ENCODE measurements around the gene PCYT1B.
A peak's percentile ranks its signal among the peaks of the same experiment; 100 is the strongest.
"Not testable (repeated sequence)": the region's sequence is repeated elsewhere in the genome, so short reads cannot be mapped to it uniquely, and the experiment has no call there.

Gene PCYT1B

DNA sequence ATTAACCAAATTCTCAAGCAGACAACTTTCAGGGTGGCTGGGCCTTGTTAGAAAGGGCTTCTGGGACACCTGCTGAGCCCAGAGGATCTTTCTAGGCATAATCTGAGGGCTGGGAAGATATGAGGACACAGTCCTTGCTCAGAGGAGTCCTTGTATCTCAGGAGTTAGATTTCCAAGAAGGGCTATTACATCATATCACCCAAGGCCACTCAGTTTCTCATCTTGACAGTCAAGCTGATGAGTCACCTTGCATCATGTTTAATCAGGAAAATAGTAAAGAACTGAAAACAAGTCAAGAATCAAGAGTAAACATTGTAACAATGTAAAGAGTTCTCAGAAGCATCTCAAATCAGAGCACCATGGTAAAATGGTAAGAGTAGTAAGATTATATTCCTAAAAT lies 4.0 kb downstream of the PCYT1B start:
- no peak for DNase-seq

DNA sequence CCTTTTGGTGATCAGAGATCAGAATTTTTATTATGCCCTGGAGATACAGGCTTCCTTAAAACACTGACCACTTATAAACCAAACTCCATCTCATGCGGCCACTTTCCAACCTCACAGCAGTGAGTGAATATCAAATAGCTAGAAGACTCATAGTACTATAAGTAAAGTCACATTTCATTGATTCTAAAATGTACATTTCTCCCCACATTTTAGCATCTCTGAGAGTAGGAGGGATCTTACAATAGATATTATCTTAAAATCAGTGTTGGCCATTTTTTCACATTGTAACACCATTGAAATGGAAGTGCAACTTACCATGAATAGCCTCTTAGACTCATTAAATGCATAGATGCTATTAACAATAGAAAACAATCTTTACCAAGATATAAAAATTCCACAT lies 17.4 kb downstream of the PCYT1B start:
- DNase-seq, result no peak

DNA sequence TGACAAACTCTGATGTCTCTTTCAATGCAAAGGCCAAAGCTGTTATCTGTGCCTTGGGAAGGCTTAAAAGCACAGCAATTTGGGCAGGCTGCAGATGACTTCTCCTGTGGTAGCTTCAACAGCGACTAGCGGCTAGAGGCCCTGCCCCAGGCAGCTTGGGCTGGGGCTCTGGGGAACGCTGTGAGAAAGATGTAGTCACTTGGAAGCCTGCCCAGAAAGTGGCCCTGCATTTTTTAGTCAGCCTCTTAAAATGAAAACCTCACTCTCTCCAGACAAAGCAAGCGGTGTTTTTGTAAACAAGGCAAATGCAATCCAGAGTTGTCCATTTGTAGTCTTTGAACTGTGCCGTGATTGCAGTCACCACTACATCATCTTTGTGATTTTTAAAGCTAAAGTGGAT lies 27.5 kb downstream of the PCYT1B start:
- peak; percentile 53 for DNase-seq

DNA sequence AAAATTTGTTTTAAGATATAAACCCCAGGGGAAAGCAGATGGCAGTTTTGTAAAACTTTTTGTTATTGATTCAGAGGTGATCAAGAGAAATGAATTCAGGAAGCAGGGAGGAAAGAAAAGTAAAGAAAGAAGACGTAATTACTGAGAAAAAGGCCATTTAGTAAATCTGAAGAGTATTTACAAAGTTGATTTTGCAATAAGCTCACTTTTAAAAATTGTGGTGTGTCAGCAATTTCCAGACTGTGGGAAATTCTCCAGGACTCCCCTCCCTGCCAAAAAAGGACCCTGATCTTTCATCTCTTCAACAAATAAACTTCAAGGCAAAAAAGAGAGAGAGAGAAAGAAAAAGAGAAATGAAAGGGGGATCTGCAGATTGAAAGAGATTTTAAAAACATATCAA lies 36.6 kb downstream of the PCYT1B start:
- DNase-seq, result no peak

DNA sequence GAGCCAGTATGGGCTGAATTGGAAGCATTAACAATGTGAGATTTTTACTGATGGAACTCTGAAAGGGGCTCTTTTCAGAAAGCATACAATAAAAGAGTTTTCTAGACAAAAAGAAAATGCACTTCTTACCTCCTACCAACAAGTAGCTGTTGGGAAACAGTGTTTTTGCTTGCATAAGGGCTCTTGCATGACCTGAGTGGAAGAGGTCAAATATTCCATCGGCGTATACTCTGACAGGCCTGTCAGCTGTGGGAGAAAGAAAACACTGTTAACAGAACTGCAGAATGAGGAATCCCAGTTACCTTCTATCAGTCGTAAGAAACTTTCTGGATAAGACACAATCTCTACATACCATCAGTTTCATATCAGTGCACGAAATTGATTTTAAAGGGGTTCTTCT lies 39.5 kb downstream of the PCYT1B start:
- DNase-seq, result no peak

DNA sequence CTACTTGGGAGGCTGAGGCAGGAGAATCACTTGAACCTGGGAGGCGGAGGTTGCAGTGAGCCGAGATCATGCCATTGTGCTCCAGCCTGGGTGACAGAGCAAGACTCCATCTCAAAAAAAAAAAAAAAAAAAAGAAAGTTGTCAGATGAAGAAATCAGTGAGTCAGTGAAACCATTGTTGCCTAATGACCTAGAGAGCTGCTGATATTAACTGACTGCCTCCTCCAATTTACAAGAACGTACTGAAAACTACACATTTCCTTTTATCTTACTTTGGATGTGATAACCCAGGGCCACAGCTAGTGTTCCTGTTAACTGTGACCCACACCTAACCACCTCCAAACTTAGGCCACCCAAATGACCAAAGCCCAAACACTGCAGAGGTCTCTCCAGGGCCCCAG lies 41.2 kb downstream of the PCYT1B start:
- DNase-seq, result not testable (repeated sequence)

DNA sequence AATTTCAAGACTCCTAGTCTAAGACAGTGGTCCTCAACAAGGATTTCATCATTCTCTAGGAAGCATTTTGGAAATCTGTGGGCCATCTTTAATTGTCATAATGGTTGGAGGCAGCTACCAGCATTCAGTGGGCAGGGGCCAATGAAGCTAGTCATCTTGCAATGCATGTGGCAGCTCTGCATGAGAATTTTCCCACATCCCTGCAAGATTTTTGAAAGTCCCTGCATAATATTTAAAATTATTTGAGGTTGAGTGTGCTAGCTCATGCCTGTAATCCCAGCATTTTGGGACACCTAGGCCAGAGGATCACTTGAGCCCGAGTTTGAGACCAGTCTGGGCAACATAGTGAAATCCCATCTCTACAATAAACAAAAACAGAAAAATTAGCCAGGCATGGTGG lies 44.0 kb downstream of the PCYT1B start:
- DNase-seq, result no peak

DNA sequence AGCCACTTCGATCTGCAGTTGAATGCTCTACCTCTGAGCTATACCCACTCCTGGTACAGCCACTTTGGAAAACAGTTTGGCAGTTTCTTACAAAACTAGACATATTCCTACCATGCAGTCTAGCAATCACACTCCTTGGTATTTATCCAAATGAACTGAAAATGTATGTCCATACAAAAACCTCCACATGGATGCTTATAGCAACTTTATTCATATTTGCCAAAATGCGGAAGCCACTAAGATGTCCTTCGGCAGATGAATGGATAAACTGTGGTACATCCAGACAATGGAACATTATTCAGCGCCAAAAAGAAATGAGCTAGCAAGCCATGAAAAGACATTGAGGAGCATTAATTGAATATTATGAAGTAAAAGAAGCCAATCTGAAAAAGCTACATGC lies 45.3 kb downstream of the PCYT1B start:
- no peak for DNase-seq

DNA sequence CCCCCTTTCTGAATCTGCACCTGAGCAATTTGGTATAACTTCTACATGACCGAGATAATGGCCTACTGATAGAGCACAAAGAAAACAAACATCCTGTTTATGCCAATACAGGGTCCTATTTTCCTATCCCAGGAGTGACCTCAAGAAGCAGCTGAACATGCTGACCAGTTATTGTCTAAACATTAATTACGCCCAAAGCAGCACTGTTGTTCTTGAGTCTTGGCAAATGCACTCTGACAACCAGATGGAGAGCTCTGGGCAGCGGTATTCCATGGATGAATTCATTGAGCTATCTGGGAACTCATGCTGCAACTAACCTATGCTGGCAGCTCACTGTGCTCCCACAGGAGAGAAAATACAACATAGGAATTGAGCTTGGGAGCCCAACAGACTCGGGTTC lies 52.6 kb downstream of the PCYT1B start:
- peak; percentile 17 for DNase-seq

DNA sequence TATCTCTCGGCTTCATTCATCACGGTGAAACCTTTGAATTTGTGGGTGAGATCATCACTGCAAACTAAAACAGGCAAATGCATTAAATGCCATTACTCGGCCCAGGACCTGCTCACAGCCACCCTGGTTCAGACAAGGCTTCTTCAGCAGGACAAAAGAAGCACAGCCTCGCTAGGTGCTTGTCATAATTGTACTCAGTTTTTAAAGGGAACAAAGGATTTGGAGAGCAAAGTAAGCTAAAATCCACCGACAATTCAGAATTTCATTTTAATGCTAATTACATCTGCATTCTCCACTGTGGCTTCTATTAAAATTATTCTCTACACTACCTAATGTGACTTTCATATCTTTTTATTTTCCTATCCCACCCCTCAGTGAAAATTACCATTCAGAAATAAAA lies 57.0 kb downstream of the PCYT1B start:
- DNase-seq, result no peak

DNA sequence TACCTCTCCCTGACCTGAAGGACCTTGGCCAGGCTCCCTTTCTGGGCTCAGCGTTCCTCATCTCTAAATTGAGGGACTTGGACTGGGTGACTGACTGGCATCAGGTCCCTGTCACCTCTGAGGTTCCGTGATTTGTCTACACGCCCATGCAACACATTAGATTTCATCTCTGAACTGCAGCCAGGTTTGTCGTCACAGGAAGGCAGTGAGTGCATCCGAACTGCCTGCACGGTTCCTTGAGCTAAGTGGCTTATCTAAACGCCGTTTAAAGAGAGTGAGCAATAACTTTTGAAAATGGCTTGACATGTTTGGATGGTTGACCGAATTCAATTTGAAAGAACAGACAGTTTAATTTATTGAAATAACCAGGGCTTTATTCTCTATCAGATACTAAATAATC lies 70.1 kb downstream of the PCYT1B start:
- no peak for DNase-seq

DNA sequence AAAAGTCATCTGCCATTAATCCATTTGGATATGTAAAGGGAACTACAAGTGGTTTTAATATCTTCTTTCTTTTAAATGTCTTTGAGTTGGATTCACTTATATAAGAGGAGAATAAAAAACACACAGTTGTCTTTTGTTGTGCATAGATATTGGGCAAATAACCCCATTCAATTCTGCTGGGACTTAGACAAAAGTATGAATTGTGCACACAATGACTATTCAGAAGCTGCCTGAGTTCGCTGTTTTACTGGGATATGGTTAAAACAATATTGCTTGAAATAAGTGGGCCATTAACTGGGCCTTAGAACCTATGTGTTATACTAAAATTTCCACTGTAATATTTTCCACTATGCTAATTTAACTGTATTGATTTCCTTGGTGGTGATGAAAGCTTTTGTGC lies 71.7 kb downstream of the PCYT1B start:
- peak; percentile 52 for DNase-seq

DNA sequence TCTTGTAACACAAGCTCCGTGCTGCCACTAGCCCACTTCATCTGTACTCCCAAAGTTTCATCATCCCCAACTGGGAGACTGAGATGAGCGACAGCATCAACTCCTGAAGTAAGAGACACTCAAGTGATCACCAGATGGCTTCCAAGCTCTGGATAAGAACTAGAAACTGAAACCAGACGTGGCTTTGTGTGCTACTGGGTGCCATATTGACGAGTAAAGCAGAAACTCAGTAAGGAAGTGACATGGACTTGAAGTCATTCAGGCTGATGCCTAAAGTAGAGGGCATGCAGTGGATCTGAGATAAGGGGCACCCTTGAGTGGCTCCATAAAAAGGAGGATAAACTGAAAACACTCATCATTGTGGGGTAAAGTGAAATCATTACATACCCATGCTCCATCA lies 72.4 kb downstream of the PCYT1B start:
- DNase-seq, result no peak

DNA sequence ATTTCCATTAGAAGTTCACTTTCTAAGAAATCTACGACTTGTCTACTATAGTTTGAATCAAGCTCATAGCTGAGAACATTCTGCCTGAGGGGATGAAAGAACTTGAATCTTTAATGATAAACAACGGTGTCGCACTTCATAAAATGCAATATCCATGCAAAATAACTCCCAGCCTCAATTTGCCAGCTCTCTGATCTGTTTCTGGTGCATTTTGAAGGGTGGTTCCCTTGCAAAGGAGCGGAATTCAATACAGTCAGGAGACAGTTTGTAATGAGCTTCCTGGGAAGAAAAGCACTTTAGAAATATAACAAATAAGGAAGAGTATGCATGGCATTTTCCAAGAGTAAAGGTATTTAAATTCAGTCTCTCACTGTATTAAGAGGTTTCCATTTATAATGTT lies 80.0 kb downstream of the PCYT1B start:
- no peak for DNase-seq

DNA sequence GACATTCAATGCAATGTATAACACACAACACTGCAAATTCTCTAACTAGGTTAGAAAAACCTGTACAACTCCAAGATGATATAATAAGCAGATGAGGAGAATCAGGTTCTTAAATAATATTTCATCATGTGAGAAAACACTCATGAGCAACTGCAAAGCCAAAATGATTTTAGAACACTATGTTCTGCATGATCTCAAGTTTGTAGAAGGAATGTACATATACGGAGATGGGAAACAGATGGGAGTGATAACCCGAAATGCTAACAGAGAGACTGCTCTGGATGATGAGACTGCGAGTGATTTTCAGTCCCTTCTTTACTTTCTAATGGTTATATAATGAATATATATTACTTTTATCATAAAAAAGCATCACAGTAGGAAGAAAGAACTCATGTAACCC lies 80.9 kb downstream of the PCYT1B start:
- no peak for DNase-seq

DNA sequence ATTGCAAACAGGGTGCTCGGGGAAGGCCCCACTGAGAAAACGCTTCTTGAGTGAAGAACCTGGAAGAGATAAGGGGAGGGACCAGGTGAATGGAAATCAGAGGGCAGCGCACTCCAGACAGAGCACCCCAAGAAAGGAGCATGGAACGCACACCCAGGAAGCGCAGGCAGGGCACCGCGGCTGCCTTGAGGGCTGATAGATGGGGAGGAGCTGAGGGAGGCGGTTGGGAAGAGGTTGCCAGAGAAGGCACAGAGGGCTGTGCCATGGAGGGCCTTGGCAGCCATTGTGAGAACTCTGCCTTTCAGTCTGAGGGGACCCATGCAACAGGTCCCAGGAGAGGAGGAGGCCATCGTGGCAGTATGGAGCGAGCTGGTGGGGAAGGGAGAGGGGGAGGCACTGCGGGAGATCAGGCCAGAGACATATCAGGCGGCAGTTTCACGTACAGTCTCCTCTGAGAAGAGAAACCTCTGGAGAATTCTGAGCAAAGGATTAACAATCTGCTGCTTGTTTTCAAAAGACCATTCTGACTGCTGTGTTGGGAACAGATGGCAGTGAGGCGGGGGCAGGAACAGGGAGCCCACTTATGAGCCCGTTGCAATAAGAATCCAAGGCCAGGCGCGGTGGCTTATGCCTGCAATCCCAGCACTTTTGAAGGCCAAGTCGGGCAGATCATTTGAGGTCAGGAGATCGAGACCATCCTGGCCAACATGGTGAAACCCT lies 83.7 kb downstream of the PCYT1B start:
- no peak for DNase-seq

DNA sequence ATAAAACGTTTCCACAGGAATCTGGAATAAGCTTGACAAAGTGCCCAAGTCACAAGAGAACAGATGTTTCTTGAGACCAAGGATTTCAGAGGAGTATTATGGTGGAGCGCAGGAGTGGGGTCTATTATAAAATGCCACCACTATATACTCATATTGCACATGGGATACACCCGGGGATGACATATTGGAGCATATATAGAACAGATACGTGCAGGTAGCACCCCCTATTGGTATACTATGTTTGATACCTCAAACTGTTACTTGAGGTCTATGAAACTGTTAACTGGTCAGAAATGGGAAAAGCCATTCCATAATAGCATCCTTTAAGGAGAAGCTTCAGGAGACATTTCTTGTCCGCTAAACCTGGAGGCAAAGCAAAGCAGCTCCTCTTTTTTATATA lies 86.0 kb downstream of the PCYT1B start:
- DNase-seq, result no peak

DNA sequence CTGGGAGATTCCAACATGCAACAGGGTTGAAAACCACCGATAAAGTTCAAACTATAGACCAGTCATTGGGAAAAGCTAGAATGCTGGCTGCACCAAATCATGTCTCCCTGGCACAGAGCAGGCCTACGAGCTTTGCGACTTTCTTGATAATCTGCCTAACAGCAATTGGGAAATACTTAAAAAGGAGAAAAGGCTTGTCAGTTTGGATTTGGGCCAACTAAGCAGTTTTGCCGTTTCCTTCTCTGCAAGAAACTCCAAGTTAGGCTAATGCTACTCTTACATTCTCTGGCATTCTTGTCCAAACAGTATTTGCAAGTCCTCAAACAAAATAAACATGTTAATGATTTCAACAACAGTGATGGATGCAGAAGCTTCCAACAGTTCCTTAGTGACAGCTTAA lies 94.1 kb downstream of the PCYT1B start:
- no peak for DNase-seq

DNA sequence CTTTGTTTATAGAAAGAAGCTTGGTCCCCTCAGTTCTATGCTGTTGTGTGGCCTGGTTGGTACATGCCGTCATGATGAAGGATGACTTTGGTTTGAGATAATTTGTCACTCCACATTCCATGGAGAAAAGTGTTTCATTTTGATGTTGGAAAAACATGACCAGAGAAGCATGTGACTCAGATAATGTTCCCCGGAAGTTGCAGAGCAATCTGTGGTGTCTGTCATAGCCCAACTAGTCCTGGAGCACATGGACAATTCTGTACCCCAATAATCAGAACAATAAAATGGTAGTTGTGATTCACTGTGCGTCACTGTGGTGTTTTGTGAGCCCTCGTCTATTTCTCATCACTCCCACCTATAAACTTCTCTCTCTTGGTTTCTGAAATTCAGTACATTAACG lies 97.0 kb downstream of the PCYT1B start:
- DNase-seq, result no peak

DNA sequence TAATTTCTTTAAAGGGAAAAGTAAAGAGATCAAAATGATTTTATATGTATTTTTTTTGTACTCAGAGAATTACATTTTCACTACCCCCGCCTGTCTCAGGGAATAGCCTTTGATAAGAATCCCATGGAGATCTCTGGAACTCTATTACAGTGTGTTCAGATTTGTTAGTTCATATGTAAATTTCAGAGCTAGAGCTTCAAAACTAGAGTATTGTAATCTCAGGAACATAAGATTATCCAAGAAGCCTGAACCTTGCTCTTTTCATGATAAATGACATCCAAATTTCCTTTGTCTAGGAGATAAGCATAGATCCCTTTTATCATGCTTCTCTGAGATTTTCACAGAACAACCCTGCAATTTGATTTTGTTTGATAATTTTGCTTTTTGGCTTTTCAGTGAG lies 99.2 kb downstream of the PCYT1B start:
- DNase-seq, result no peak

DNA sequence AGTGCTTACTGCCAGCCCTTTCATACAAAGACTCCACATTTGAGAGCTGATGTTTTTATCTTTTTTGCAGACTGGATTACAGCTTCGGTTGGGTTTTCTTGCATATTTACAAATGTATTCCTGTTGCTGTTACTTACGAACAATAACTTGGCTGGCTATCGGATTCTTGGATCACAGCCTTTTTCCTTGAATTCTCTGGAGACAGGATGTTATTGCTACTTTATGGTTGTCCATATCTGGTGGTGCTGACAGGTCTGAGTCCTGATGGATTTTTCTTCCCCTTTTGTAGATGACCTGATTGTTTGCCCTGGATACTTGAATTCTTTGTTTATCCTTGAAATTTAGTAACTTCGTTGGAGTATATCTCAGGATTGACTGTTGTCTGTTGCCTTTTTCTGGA lies 104.4 kb downstream of the PCYT1B start:
- no peak for DNase-seq

DNA sequence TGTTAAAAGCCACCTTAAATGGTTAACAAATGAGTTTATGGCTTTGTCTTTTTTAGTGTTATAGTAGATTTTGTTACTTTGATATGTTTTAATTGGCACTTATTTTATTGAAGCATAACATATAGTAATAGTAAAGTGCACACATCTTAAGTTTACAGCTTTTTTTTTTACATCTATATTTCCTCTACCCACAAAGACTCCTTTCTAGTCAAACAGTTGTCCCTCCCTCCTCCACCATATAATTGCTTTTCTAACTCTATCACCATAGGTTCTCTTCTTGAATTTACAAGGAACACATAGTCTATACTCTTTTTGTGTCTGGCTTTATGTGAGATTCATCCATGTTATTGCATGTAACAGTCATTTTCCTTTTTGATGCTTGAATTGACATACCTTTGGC lies 110.6 kb downstream of the PCYT1B start:
- no peak for DNase-seq

DNA sequence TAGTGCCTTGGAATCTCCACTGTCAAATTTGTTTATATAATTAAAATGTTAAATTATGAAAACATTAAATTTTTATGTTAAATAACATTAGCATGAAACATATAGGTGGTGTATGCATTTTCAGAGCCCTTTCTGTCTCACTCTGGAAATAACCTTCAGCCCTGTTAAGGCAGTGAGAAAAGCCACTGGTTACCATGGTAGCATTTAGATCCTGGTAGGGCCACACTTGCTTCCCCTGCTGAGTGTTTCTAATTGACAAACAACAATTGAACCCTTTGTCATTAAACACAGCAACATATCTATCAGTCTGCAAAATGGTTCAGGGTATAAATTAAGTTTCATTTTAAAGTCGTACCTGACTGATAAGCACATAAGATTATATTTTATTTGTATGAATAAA lies 118.5 kb downstream of the PCYT1B start:
- no peak for DNase-seq

DNA sequence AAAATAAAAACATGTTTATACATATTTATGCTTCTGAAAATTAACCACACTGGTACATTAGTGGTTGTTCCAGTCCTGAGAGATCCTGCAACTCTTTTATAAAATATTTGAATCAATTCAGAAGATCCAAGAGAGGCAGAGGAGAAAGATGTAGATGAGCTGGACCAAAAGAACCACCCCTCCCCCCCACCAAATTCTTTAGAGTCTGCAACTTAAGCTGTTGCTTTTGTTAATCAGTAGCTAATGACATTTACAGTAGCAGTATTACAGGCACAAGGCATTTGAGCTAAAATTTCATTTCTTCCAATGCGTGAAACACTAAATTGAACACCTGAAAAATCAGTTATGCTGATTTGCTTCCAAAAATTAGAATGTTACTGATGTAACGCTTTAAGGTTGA lies 120.5 kb downstream of the PCYT1B start:
- DNase-seq, result no peak

DNA sequence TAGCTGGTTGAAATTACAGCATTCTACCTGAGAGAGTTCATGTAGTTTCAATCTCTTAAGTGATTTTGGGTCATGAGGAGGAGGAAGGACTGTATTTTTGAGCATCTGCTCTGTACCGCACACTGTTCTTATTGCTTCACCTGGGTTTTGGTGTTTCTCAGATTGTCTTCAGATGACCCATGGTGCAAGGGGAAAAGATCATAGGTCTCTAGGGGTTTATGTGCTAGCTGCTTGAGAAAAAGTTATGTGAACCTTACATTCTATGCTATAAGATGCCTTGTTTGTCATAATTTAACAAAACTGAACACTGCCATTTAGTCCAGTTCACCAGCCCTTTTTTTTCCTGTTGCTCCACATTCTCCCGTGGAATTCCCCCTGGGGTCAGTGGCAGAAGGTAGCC lies 121.7 kb downstream of the PCYT1B start:
- no peak for DNase-seq

DNA sequence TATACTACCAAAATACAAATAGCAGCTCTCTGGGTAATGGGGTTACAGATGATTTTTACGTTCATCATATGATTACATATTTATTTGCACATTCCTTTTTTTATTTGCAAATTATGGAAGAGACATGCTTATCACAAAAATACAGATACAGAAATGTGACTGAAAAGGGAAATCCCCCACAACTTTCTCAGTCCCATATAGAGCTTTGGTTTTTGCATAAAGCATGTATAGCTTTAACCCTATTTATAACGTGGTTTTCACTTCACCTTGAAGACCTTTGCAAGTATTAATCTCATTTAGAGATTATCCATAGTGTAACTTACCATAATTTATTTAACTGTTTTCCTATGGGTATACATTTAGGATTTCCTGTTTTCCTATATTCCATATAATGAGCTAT lies 126.7 kb downstream of the PCYT1B start:
- no peak for DNase-seq

All from midbrain (tissue), 1 donor.